Measurements from ENCODE around the gene ST6GAL1. TPM values are rescaled to one million over a fixed set of nuclear protein-coding genes. Genes with fewer than 3 reads are reported as not detected.

Gene ST6GAL1
- total and polyA plus RNA-seq, 2 of the 13 experiments (the other 11 are each of a cell fraction or from before 2014, with no cell fraction given): 79.9 to 164 TPM

DNA sequence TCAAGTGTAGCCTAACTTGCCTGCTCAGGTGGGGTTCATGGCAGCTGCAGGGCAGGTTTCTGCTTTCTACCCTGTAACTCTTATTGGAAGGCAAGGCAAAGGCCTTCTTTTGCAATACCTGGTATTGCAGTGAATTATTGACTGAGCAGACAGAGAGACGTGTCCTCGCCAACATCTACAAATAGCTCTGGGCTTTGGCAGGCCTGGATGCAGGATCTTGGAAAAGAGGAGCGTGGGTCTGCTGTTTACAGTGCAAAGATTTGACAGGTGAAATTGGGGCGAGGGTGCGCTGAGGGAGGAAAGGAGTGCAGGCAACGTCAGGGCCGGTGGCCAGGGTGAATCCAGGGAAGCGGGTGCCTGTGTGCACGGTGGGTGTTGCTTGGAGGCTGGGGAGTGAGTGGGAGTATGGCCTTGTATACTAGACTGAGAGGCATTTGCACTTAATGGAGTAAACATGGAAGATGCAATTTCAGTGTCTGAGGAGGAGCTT, 44.5 kb downstream of the ST6GAL1 start (continued):
- TF ChIP-seq ZNF609 (CRISPR knock-in tag; IDR thresholded peaks at IDR 0.05; ENCODE audit: borderline replicate concordance) (peak; percentile 89), ATF7 (IDR thresholded peaks at IDR 0.05) (no peak), ATF7 (CRISPR knock-in tag; IDR thresholded peaks at IDR 0.05) (no peak), ZNF703 (CRISPR knock-in tag; IDR thresholded peaks at IDR 0.05; ENCODE audit: borderline replicate concordance) (no peak), ZNF766 (CRISPR knock-in tag; IDR thresholded peaks at IDR 0.05; ENCODE audit: borderline replicate concordance) (peak; percentile 72; the same call in 1 of the 2 replicates), ZNF17 (CRISPR knock-in tag; IDR thresholded peaks at IDR 0.05) (no peak), ZBTB21 (CRISPR knock-in tag; IDR thresholded peaks at IDR 0.05) (no peak), ZBTB8A (CRISPR knock-in tag; IDR thresholded peaks at IDR 0.05; ENCODE audit: borderline replicate concordance, low read depth) (no peak), ZNF503 (CRISPR knock-in tag; IDR thresholded peaks at IDR 0.05) (no peak), JUN (CRISPR knock-in tag; IDR thresholded peaks at IDR 0.05) (no peak), SRY (CRISPR knock-in tag; IDR thresholded peaks at IDR 0.05) (peak; percentile 58; the same call in 1 of the 2 replicates), ZNF780A (CRISPR knock-in tag; IDR thresholded peaks at IDR 0.05) (no peak), ZFP36L2 (CRISPR knock-in tag; IDR thresholded peaks at IDR 0.05) (no peak), ZNF709 (CRISPR knock-in tag; IDR thresholded peaks at IDR 0.05) (0 out of 2 replicates have a peak, but pooled peaks have one; percentile 63), NR2F6 (IDR thresholded peaks at IDR 0.05) (0 out of 2 replicates have a peak, but pooled peaks have one; percentile 35), NR2F6 (CRISPR knock-in tag; IDR thresholded peaks at IDR 0.05) (peak; percentile 61; the same call in 1 of the 2 replicates), HNRNPL (IDR thresholded peaks at IDR 0.05; ENCODE audit: low read depth, low read length) (no peak)
- TF ChIP-seq, protein P1, sequence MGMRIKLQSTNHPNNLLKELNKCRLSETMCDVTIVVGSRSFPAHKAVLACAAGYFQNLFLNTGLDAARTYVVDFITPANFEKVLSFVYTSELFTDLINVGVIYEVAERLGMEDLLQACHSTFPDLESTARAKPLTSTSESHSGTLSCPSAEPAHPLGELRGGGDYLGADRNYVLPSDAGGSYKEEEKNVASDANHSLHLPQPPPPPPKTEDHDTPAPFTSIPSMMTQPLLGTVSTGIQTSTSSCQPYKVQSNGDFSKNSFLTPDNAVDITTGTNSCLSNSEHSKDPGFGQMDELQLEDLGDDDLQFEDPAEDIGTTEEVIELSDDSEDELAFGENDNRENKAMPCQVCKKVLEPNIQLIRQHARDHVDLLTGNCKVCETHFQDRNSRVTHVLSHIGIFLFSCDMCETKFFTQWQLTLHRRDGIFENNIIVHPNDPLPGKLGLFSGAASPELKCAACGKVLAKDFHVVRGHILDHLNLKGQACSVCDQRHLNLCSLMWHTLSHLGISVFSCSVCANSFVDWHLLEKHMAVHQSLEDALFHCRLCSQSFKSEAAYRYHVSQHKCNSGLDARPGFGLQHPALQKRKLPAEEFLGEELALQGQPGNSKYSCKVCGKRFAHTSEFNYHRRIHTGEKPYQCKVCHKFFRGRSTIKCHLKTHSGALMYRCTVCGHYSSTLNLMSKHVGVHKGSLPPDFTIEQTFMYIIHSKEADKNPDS (CRISPR knock-in tag; IDR thresholded peaks at IDR 0.05): no peak
- TF ChIP-seq, protein P2, sequence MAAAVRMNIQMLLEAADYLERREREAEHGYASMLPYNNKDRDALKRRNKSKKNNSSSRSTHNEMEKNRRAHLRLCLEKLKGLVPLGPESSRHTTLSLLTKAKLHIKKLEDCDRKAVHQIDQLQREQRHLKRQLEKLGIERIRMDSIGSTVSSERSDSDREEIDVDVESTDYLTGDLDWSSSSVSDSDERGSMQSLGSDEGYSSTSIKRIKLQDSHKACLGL (CRISPR knock-in tag; IDR thresholded peaks at IDR 0.05): no peak
- TF ChIP-seq, protein P3, sequence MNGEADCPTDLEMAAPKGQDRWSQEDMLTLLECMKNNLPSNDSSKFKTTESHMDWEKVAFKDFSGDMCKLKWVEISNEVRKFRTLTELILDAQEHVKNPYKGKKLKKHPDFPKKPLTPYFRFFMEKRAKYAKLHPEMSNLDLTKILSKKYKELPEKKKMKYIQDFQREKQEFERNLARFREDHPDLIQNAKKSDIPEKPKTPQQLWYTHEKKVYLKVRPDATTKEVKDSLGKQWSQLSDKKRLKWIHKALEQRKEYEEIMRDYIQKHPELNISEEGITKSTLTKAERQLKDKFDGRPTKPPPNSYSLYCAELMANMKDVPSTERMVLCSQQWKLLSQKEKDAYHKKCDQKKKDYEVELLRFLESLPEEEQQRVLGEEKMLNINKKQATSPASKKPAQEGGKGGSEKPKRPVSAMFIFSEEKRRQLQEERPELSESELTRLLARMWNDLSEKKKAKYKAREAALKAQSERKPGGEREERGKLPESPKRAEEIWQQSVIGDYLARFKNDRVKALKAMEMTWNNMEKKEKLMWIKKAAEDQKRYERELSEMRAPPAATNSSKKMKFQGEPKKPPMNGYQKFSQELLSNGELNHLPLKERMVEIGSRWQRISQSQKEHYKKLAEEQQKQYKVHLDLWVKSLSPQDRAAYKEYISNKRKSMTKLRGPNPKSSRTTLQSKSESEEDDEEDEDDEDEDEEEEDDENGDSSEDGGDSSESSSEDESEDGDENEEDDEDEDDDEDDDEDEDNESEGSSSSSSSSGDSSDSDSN (CRISPR knock-in tag; IDR thresholded peaks at IDR 0.05): peak; percentile 64

Data from HepG2 (cell line).